ENCODE results near the gene DNAJC6.
A peak's percentile ranks its signal among the peaks of the same experiment; 100 is the strongest.

The DNAJC6 gene

DNA sequence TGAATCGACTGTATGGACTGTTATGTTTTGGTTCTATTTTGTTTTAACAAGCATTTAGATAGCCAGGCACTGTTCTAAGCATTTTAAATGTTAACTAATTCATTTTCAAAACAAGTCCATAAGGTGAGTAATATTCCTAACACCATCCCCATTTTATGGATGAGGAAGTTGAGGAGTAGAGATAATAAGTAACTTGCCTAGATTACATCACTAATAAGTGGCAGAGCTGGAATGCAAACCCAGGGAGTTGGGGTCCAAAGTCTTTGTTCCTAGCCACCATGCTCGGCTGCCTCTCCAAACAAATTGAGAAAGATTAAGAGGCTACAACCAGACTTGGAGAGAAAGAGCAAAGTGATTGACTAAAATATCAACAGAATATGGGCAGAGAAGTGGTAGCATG is 98.5 kb downstream of the DNAJC6 start:
- no peak for DNase-seq (ENCODE audit: low read depth)

DNA sequence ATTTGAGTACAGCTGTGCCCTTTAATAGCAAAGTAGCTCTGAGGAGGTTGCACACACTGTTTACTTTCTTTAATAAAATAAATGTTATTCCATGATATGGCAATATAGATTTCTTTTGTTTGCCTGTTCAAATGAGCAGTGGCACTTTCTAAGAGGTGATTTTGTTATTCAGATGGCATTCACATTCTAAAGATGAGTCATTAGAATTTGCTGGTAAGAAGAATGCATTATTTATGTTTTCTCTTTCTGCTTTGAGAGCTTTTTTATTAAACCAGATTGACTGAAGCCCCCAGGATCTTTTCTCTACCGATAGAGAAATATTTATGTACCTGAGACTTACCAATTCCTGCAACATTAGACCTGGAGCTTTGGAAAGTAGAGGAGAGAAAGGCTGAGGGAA is 100.0 kb downstream of the DNAJC6 start:
- no peak for DNase-seq (ENCODE audit: low read depth)

DNA sequence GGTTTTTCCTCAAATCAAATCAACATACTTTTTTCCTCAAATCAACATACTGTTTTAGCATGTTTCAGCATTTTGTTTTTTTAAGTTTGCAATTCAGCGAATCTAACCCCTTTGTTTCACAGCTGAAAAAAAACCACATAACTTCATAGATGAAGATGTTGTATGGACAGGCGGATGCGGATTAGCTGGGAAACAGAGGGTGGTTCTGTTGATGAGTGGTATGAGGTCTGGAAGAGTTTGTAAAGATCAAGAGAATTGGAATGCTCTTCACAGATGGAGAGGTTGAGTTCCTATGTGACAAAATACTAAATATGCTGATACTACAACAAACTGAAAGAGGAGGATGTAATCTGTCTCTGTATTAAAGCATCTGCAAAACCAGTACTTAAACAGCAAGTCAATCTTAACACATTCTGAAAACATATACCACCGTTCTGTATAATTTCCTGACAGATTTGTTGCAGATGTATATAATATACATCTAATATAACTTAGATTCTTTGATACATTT is 100.5 kb downstream of the DNAJC6 start:
- no peak for DNase-seq (ENCODE audit: low read depth)

DNA sequence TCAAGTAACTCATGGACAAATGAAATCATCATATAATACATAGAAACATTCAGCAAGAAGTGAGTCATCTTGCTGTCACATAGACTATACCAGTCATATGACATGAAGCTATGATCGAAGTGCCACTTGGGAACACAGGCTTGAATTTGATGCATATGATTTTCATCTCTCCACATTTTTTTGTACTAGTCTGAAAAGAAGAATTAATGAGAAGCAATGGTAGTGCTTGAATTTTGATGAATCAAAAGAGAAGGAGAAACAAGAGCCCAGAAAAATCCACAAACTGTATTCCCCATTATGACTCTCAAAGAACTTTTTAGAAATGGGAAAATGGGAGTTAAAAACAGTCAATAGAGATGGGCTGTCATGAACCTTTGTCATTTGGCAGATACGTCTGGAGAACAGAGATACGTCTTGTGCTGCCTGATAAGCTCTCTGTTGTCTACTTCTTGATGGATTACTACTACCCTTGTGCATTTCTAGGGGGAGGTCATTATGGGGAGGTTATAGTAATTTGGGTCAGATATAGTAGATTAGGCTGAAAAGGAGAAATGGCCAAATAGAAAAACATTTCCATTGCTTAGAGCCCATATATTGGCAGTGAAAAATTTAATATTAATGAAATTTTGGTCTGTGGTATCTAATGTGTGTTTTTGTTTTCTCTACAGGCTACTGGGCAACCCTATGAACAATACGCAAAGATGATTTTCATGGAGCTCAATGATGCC is 103.1 kb downstream of the DNAJC6 start:
- DNase-seq (ENCODE audit: low read depth), result no peak

DNA sequence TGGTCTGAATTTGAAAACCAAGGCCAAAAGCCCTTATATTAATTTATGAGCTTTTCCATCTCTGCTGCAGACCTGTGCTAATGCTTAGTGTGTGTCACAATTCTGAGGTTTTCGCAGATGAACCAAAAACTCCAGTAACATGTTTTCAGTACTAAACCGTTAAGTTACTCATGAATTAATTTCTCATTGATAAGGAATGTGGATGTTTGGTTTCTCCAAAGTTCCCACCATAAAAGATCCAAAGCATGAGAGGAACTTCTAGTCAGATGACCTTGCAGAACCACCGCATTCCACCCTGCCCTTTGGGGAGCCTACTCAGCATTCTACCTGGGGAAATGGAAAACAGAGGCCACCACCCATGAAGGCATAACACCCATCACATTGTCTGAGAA is 103.6 kb downstream of the DNAJC6 start:
- no peak for DNase-seq (ENCODE audit: low read depth)

DNA sequence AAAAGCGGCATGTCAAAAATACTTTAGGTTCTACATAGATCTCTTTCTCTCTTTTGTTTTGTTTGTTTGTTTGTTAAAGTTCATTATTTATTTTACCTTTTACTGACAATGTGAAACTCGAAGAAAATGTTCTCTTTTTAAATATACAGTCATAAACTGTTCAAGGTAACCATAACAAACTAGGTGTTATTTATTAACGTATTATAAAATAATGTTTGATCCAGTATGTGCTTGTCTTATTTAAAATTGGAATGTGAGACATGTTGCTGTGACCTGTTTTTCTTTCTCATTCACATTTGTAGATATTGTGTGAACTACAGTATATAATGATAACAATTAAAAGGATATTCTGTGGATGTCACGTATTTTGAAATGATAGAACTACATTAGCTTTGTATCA is 105.2 kb downstream of the DNAJC6 start:
- no peak for DNase-seq (ENCODE audit: low read depth)

DNA sequence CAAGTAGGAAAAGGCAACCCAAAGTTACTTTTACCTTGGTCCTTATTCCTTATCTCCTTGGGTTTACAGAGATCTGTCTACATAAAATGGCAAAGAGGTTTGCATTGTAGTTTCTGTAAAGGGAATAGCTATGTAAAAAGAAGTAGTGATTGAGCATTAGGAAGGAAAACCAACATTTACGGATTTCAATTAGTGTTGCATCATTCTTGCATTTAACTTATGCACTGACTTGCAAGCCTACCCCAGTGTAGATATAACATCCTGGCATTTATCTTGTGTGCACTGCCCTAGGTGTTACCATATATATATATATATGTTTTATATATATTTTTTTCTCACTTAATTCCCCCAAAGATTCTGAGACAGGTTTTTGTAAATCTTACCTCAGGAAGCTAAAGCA is 107.4 kb downstream of the DNAJC6 start:
- DNase-seq (ENCODE audit: low read depth), result no peak

DNA sequence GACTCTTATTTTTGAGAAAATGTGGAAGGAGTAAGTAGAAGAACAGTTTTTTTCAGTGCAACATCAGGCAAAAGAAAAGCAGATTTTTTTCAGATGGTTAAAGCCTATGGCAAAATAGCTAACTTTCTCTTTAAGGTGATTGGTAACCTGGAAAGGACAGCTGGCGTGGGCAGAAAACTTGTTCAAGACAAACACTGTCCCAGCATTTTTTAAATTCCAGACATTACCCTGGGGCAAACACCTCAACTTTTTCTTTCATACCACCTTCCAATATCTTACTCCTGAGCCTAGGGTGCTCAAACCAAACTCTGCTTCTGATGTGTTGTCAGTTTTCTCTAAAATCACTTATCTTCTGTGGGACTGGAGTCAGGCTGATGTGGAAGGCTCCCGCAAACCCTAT is 108.4 kb downstream of the DNAJC6 start:
- no peak for DNase-seq (ENCODE audit: low read depth)

DNA sequence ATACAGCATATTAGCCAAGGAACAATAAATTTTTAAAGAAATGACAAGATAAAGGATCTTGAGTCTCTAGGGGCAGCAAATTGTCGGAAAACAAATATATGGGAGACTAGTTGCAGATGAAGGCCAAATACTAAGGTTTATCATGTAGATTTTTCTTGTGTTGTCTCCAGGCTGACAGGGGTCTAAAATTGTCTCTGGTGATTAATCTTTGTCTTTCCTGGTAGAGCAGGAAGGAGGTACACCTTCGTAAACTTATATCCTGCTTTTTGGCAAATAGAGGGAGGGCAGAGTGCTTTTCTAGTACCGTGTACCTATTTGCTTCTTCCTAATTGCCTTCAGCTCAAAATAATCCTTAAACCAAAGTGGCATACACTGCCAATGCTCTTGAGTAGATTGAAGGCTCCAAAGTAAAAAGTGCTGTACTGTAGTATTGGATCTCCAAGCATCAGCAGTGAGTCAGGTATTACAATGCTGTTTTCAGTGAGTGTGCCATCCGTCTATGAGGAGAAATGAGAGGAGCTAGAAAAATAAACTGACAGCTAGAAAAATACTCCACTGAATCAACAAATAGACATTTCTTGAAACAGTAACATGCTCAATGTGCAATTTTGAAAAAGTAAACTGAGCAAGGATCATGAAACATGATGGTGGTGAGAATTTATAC is 109.3 kb downstream of the DNAJC6 start:
- DNase-seq (ENCODE audit: low read depth), result no peak

DNA sequence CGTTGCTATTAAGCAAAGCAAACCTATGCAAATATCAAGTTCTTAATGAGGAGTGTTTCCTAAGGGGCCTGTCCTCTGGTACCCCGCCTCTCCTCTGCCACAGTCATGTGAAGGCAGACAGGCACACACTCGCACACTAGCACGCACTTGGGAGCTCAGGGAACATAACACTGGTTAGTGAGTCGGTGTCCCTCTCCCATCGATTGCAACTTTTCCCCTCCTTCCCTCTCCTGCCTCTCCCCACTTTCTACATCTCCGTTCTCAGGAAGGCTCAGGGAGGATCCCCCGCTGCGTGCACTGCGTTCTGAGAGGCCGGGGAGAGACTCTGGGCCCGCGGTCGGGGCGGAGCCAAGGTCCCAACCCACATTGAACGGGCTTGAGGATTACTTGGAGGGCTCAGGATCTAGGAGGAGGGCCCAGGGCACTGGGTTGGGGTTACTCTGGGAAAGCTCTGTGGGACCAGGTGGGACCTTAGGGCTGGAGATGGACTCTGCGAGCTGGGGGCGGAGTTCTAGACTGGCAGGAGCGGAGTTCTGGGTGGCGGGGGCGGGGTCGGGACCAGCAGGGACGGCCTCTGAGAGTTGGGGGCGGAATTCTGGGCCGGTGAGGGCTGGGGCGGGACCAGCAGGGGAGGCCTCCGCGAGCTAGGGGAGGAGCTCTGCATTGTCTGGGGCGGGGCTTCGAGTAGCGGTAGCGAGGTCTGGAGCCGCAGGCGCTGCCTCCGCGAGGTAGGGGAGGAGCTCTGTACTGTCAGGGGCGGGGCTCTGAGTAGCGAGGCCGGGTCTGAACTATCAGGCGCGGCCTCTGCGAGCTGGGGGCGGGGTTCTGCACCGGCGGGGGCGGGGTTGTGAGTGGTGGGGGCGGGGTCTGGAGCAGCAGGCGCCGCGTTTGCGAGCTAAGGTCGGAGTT is 110.6 kb downstream of the DNAJC6 start:
- DNase-seq (ENCODE audit: low read depth), result peak; percentile 85

DNA sequence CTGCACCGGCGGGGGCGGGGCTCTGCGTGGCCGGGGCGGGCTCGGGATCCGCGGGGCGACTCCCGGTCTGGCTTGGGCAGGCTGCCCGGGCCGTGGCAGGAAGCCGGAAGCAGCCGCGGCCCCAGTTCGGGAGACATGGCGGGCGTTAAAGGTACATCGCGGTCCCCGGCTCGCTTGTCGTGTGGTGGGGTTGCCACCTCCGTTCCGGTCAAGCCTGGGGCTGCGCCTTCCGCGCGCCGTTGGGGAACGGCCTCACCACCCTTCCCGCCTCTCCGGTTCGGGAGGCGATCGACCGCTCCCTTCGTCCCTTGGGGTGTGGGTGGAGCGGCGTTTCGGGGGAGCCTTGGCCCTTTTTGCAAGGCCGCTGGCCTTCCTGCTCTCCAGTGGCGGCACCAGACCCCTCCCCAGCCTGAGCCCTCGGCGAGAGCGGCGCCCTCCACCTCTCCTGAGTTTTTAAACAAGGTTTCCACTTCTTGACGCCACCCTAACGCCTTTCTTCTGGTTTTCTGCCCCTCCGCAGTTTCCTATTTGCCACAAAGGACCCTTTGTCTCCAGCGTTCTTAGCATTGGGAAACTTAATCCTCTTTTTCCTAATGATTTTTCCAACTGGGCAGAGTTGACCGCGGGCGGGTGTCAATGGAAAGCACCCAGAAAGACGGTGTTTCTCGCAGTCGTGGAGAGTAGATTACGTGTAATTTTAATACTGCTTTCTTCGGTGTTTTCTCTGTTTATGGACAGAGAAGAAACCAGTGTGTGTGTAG is 111.4 kb downstream of the DNAJC6 start, which contains the start of the genes LEPR and LEPROT:
Gene LEPR (plus strand): TSS at position 79 of the 761 bp plus-strand sequence. CDS start 144,898 bp downstream, outside the sequence.
Gene LEPROT (plus strand): TSS at position 79 of the 761 bp plus-strand sequence. CDS start 57 bp downstream, at position 136.
- DNase-seq (ENCODE audit: low read depth), result no peak

DNA sequence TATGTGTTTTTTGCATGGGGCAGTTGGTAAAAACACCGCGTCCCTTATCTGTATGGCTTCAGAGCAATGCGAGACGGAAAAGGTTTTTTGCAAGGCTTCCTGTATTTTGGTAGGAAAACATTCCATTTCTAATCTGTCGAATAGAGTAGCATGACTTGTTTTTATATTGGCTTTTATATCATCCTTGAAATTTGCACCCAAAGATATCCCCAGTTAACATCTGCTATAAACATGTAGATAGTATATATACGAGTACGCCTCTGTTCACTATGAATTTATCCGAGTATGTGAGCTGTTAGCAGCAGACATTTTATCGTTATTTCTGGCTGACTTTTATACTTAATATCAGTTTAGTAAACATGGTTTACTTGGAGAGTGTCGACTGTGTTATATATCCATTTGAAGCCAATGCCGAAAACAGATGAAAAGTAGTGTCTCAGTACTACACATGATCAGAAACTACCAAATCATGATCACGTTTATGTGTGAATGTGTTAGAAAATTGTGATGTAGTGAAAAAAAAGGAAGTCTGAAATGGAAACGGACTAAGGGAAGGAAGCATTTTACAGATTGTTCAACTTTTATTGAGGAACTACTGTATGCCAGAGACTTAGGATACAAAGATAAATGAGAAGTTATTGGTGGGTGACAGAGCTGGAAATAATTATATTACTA is 112.1 kb downstream of the DNAJC6 start:
- DNase-seq (ENCODE audit: low read depth), result no peak

DNA sequence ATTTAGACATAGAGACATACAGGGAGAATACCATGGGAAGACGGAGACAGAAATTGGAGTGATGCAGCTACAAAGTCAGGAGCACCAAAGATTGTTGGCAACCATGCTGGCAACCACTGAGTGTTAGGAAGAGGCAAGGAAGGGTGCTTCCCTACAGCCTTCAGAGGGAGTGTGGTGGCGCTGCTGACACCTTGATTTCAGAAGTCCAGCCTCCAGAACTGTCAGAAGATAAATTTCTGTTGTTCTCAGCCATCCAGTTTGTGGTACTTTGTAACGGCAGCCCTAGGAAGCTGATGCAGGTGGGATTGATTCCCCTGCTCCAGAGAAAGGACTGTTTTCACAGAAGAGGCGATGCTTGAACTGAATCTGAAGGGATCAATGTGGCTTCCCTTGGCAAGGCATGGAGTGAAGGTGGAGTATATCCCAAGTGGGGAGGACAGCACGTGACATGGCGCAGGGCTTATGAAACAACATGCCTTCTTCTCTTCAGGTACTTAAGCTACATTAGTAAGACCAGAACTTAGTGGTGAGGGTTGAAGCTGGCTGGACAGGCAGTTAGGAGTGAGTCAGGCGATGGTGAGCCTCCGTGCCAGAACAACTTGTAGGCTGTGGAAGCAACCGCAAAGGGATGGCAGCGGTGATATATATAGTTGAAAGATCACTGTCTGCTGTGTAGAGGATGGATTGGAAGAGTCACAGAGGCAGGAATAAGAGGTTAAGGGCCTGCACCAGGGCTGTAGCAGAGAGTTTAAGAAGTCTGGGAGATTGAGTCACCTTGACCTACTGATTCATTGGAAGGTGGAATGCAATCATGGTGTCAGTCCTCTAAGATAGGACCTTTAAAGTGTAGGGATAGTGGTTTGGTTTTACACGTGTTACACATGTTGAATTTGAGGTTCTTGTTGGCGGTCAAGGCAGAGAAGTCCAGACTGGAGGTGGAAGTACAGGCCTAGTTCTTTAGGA is 113.2 kb downstream of the DNAJC6 start:
- DNase-seq (ENCODE audit: low read depth), result no peak

DNA sequence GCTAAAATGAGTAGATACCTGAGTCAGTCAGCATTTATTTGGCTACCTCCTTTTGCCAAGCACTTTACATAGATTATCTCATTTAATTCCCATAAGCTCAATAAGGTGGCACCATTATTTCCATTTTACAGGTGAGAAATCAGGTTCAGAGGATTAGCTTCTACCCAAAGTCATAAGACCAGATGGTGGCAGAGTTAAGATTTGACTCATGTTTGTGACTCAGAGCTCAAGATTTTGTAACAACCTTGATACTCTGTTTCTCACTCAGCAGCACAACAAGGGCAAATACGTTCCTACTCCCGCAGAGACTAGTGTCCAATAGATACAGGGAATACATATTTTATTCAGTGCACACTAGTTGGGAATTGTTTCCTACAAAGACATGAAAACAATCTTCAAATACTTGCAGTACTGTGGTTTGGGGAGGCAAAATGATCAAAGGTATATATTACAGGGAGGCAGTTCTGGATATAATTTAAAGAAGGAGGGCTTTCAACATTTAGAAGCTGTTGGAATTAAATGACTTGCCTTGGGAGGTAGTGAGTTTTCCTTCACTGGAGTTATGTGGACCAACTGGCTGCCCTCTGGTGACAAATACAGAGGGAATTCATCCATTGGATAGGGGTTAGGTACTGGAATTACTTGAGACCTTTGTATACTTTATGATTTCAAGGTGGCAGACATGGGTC is 114.7 kb downstream of the DNAJC6 start:
- DNase-seq (ENCODE audit: low read depth), result no peak

DNA sequence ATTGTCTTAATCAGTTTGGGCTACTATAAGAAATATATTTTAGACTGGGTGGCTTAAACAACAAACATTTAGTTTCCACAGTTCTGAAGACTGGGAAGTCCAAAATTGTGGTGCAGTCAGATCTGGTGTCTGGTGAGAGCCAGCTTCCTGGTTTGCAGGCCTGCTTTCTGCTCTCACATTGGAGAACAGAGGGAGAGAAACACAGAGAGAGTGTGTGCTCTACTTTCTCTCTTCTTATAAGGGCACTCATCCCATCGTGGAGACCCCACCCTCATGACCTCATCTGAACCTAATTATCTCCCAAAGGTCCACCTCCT is 115.2 kb downstream of the DNAJC6 start:
- no peak for DNase-seq (ENCODE audit: low read depth)

DNA sequence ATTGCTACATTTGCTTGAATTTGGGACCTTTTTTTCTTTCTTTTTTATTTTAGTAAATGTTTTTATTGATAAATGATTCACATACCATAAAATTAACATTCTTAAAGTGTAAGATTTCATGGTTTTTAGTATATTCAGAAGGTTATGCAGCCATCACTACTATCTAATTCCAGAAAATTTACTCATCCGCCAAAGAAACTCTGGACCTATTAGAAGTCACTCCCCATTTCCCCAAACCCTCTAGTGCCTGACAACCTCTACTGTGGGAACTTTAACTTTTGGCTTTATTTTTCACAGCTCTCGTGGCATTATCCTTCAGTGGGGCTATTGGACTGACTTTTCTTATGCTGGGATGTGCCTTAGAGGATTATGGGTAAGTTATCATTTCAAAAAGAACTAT is 115.7 kb downstream of the DNAJC6 start:
- DNase-seq (ENCODE audit: low read depth), result no peak

DNA sequence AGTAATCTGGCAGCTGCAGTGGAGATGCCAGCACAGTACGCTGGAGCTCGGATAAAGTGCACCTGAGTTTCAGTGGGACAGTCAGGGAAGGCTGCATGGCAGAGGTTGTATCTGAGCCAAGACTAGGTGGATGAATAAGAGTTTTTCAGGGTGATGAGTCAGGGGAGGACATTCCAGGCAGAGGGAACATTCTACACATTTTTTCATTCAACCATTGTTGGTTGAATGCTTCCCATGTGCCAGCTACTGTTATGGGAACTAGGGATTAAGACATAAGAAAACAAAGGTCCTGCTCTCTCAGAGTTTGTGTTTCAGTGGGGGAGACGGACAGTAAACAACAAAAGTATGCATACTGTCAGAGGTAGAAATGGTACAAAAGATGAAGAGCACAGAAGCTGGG is 116.4 kb downstream of the DNAJC6 start:
- no peak for DNase-seq (ENCODE audit: low read depth)

DNA sequence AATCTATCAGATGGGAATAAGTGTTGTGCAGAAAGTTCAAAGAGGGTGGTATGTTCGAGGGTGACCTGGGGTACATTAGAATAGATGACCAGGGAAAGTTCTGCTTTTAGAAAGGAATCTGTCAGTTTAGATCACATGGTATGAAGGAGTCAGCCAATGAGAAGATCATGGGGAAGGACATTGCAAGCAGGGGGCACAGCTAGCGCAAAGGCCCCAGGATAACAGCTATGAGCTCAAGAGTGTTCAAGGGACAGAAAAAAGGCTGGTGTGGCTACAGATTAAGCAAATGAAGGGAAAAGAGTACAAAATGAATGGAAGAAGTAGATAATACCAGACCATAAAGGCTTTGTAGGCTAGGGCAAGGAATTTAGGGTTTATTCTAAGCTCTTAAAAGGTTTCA is 119.7 kb downstream of the DNAJC6 start:
- DNase-seq (ENCODE audit: low read depth), result no peak

DNA sequence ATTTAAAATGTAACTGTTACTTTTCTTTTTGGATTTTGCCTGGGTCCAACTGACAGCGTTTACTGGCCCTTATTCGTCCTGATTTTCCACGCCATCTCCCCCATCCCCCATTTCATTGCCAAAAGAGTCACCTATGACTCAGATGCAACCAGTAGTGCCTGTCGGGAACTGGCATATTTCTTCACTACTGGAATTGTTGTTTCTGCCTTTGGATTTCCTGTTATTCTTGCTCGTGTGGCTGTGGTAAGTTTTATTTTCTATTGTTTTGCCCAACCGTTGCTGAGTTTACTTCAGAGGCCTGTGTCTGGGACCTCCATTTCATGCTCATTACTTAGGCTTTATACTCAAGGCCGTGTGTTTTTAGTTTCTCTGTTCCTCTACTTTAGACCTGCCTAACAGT is 120.5 kb downstream of the DNAJC6 start:
- no peak for DNase-seq (ENCODE audit: low read depth)
